T47D (cell line): ENCODE measurements around the gene SELENOS.
"Not testable (repeated sequence)": the region's sequence is repeated elsewhere in the genome, so short reads cannot be mapped to it uniquely, and the experiment has no call there.

Experiments
- DNase-seq, 2 experiments: peaks; one replicate each; pipeline versions ENCODE4 v3.0.0 to v3.0.0-alpha.2; 2011 to 2012; ENCODE audit warnings: low read depth in 1 of 2, low spot score in 1 of 2
- JUND ChIP-seq: IDR thresholded peaks from 2 replicates; pipeline ENCODE4 v1.6.1; 2012; ENCODE audit warnings: low read depth
- in situ Hi-C: cut with HindIII; loops from 2 replicates; pipeline ENCODE4 v1.10.0; 2016; ENCODE audit warnings: low sequenced_read_pairs, low pct_unique_long_range_greater_than_20kb

The SELENOS gene

GRCh38 chr15:101307048-101307896 lies 30.0 kb upstream of the SELENOS start:
- in situ Hi-C loops: no loop called here
- no peak for DNase-seq
- no peak for TF ChIP-seq JUND

DNA sequence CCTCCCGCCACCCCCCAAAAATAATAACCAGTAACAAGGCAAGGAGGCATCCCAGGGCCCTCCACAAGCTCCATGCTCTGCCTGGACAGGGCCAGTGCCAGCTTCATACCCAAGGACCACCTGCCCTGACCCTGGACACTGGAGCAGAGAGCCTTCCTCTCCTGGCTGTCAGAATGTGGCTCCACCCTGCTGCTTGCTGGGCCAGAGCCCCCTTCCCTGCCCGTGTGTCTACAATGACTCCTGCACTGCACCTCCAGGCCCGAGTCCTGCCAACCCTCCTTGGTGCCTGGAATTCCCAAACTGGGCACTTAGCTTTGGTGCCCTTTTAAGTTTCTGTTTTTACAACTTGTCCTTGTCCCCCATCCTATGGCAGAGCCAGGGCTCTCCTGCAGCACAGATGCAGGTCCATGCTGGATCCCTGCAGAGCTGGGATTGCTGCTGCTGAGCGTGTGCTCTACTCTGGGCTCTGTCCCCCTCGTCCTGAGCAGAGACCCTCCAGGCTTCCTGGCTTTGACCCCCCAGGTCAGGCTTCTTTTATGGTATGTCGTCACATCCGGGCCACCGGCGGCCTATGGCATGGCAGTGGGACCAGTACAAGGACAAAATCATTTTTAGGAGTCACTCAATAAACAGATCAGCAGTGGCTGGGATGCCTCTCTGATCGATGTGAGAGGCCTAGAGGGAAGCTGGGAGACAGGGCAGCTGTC lies 29.2 kb upstream of the SELENOS start:
- DNase-seq: no peak
- in situ Hi-C loops: no loop called here
- no peak for TF ChIP-seq JUND

DNA sequence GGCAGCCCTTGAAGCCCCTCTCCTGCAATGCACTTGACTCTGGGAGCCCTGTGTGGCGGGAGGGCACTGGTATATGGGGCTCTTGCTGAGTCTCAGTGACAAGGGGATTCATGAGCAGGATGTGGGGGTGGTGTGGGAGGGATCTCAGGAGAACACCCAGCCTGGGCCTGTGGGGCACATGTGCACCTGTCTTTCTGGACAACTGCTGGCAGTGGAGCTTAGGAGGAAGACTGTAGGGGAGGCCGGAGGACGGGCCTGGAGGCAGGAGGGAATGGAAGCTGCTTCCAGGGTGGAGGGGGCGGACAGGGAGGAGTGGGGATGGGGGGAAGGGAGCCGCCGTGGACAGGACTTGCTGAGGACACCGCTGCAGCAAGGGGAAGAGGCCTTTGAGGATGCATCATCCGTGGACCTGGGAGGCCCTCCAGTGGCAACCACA lies 28.6 kb upstream of the SELENOS start:
- no peak for TF ChIP-seq JUND
- in situ Hi-C loops: no loop called here
- DNase-seq: no peak

DNA sequence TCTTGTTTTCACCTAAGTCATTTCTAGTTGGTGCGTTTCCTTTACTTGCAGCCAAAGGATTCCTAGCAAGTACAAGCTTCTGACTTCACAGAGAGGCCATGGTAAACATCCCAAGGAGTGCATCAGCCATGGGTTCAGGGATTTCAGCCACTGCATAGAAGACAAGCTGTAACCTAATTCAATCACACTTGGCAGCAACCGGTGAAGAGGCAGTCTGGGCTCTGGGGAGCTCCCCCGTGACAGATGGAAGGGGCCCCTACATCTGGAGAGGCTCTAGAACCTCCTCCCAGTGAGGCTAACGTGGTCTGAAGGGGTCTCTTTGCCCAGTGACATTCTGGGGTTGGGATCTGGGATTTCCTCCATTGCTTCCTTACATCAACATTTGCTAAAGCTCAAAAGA lies 26.1 kb upstream of the SELENOS start:
- in situ Hi-C loops: no loop called here
- DNase-seq: no peak

GRCh38 chr15:101296418-101297405 lies 19.4 kb upstream of the SELENOS start:
- no peak for DNase-seq
- in situ Hi-C loops: no loop called here
- no peak for TF ChIP-seq JUND

More for the DNA sequence above, 26.1 kb upstream of the SELENOS start:
- no peak for TF ChIP-seq JUND

GRCh38 chr15:101295607-101296161 lies 18.4 kb upstream of the SELENOS start:
- DNase-seq: peak in 1 of 2 experiments; percentile 30
- in situ Hi-C loops: no loop called here
- no peak for TF ChIP-seq JUND

DNA sequence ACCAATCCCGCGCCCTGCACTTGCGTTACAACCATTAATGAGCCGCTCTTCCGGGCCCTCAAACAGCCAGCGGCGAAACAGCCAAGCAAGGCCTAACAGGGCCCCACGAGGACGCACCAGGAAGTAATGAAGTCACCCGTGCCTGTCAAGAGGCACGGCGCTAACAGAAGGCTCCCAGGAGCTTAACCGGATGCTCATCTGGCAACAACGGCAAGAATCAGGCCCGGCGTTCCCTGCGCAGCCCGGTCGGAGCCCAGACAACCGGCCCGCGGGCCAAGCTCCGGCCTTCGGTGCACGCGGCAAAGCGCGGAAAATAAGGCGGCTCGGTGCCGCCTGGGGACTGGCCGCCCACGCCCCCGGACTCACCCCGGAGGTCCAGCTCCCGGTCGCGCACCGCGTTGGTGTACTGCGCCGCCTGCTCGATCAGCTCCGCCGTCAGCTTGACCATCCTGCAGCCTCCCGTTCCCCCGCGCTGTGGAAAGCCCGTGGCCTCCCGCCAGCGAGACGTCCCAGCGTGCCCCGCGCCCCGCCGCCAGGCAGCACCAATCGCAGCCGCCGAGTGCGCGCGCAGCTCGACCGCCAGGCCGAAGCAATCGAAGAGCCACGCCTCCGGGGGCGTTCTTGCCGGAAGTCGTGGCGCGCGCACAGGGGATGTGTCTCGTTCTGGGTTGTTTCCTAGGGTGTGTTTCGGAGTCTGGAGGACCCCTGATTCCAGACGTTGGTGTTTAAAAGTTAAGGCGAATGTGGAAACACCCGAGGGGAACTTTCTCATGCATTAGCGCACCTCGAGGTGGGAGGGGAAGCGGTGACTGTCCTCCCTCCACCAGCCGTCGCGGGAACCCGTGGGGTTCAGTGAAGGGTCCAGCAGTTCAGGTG lies 17.7 kb upstream of the SELENOS start, which contains the start of gene SNRPA1:
TSS of gene SNRPA1 (minus strand) at position 518 of the 876 bp plus-strand sequence. CDS start at position 448, 70 bp downstream.
- no peak for TF ChIP-seq JUND
- in situ Hi-C loops: no loop called here
- DNase-seq: peak; percentile 79 to 95

DNA sequence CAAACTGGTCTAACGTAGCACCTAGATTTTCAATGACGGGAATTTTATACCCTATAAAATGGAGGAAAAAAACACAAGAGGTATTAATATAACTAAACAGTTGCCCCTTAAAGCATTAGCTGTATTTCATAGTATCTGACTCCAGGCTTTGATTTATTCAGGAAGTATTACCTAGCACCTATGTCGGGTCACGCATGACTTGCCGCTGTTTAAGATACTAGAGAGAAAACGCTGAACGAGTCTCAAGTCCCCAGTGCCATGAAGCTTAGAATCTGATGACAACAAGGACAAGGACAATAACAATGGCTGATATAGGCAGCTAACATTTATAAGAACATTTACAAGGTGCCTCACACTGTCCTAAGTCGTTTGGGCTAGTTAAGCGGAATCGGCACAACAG lies 15.8 kb upstream of the SELENOS start:
- no peak for TF ChIP-seq JUND
- in situ Hi-C loops: no loop called here
- DNase-seq: no peak

DNA sequence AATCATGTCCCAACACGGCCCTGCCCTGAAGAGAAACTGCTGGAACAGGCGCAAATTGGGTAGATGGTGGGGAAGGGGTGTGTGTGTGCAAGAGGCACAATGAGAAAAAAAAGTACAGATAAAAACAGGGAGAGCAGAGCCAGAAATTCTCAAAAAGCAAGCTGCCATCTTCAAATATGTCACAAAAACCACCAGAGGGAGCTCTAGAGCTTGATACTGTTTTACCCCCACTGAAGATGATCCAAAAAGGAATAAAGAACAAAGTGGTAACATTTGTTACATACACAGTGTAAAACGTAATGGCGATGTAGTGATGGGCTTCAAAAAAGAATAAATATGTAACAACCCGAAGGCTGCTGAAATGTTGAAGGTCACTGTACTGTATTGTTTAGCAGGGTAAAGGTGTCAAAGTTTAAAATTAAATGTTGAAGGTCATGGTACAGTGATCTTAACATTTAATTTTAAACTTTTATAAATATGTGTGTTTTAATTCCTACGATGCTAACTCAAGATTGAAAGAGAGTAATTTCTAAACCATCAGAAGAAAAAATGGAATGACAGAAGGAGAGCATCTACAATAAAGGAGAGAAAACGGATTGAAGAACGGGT lies 11.7 kb upstream of the SELENOS start:
- no peak for TF ChIP-seq JUND
- in situ Hi-C loops: no loop called here
- DNase-seq: peak; percentile 44 to 70

DNA sequence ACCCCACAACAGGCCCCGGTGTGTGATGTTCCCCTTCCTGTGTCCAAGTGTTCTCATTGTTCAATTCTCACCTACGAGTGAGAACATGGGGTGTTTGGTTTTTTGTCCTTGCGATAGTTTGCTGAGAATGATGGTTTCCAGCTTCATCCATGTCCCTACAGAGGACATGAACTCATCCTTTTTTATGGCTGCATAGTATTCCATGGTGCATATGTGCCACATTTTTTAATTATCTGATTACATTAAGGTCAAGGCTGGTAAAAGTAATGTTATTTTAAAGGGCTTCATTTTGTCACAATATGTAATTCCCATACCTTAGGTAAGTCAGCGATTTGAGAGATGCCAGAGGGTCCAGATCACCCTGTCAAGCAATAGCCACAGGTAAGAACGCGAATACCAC lies 10.1 kb upstream of the SELENOS start:
- DNase-seq, in situ Hi-C loops: not testable (repeated sequence)
